Trophoblast cell (in vitro differentiated cells and primary cell): Measurements from ENCODE around the gene PTPRM.

Source experiments
- DNase-seq, 2 donors: peaks; one replicate each; pipeline ENCODE4 v3.0.0-alpha.2; 2016
- H2AFZ ChIP-seq: 2 replicates; pipeline ENCODE4 v1.6.1; 2013; ENCODE audit warnings: low read length, moderate library complexity, mild to moderate bottlenecking; ENCODE audit not compliant: insufficient read depth, poor library complexity
- H2AK5ac ChIP-seq: 2 replicates; pipeline ENCODE4 v1.6.1; 2013; ENCODE audit warnings: mild to moderate bottlenecking, low read length
- H2BK120ac ChIP-seq: 2 replicates; pipeline ENCODE4 v1.6.1; 2013; ENCODE audit warnings: low read length, mild to moderate bottlenecking, moderate library complexity; ENCODE audit not compliant: insufficient read depth, poor library complexity
- H2BK12ac ChIP-seq: 2 replicates; pipeline ENCODE4 v1.6.1; 2013; ENCODE audit warnings: mild to moderate bottlenecking, low read length, moderate library complexity
- H2BK5ac ChIP-seq: 2 replicates; pipeline ENCODE4 v1.6.1; 2013; ENCODE audit warnings: low read length, low read depth, moderate library complexity, mild to moderate bottlenecking; ENCODE audit not compliant: poor library complexity
- H3K14ac ChIP-seq: 2 replicates; pipeline ENCODE4 v1.6.1; 2013; ENCODE audit warnings: mild to moderate bottlenecking, low read length
- H3K18ac ChIP-seq: 2 replicates; pipeline ENCODE4 v1.6.1; 2013; ENCODE audit warnings: mild to moderate bottlenecking, low read length
- H3K23ac ChIP-seq: 2 replicates; pipeline ENCODE4 v1.6.1; 2013; ENCODE audit warnings: low read length
- H3K27ac ChIP-seq: 2 replicates; pipeline ENCODE4 v1.5.1; 2013; ENCODE audit warnings: low read depth, mild to moderate bottlenecking, inconsistent platforms, low read length, moderate library complexity
- H3K27me3 ChIP-seq: 2 replicates; pipeline ENCODE4 v1.6.1; 2013; ENCODE audit warnings: inconsistent platforms, mild to moderate bottlenecking, low read length, moderate library complexity; ENCODE audit not compliant: insufficient read depth
- H3K36me3 ChIP-seq, 2 experiments: 1 replicate in 1 of 2; 2 replicates in 1 of 2; pipeline ENCODE4 v1.6.1; 2013; ENCODE audit warnings: low read length in 2 of 2, mild to moderate bottlenecking in 2 of 2, moderate library complexity in 1 of 2; ENCODE audit not compliant: insufficient read depth in 2 of 2, control insufficient read depth in 1 of 2
- H3K4ac ChIP-seq: 2 replicates; pipeline ENCODE4 v1.6.1; 2013; ENCODE audit warnings: low read depth, mild to moderate bottlenecking, low read length, moderate library complexity
- H3K4me1 ChIP-seq, 2 experiments: 1 replicate in 1 of 2; 2 replicates in 1 of 2; pipeline ENCODE4 v1.6.1; 2013; ENCODE audit warnings: low read length in 2 of 2, mild to moderate bottlenecking in 2 of 2, moderate library complexity in 1 of 2; ENCODE audit not compliant: insufficient read depth in 2 of 2, control insufficient read depth in 1 of 2
- H3K4me2 ChIP-seq: 2 replicates; pipeline ENCODE4 v1.6.1; 2013; ENCODE audit warnings: inconsistent platforms, mild to moderate bottlenecking, low read length, moderate library complexity
- H3K4me3 ChIP-seq: 2 replicates; pipeline ENCODE4 v1.5.1; 2013; ENCODE audit warnings: mild to moderate bottlenecking, low read depth, low read length, inconsistent platforms
- H3K79me1 ChIP-seq: one replicate; pipeline ENCODE4 v1.6.1; 2013; ENCODE audit warnings: low read length
- H3K79me2 ChIP-seq: 2 replicates; pipeline ENCODE4 v1.6.1; 2013; ENCODE audit warnings: low read length, mild to moderate bottlenecking; ENCODE audit not compliant: control insufficient read depth, insufficient read depth, poor library complexity
- H3K9ac ChIP-seq: 2 replicates; pipeline ENCODE4 v1.6.1; 2013; ENCODE audit warnings: mild to moderate bottlenecking, low read length
- H3K9me3 ChIP-seq: 2 replicates; pipeline ENCODE4 v1.6.1; 2013; ENCODE audit warnings: low read depth, mild to moderate bottlenecking, control low read depth, inconsistent platforms, low read length; ENCODE audit not compliant: insufficient read depth
- H4K12ac ChIP-seq: 2 replicates; pipeline ENCODE4 v1.6.1; 2013; ENCODE audit warnings: low read depth, mild to moderate bottlenecking, low read length, moderate library complexity
- H4K8ac ChIP-seq: 2 replicates; pipeline ENCODE4 v1.6.1; 2013; ENCODE audit warnings: low read depth, mild to moderate bottlenecking, low read length, moderate library complexity
- H4K91ac ChIP-seq: one replicate; pipeline ENCODE4 v1.6.1; 2013; ENCODE audit warnings: low read depth, mild to moderate bottlenecking, low read length, moderate library complexity
- WGBS: extraction: QIAGEN DNeasy Blood & Tissue Kit; methylation state at CpG from one replicate; pipeline ENCODE4 v1.1.7; 2013; ENCODE audit warnings: missing lambda C conversion rate; ENCODE audit not compliant: insufficient read length, insufficient coverage; ENCODE audit errors: extremely low coverage; 5-methylcytosine and 5-hydroxymethylcytosine counted together

The PTPRM gene

GRCh38 chr18:8069708-8070107 is 502.6 kb downstream of the PTPRM start:
- H2AK5ac ChIP-seq, result no peak overlapping the region
- no peaks in the 10 kb centered on the region for H3K27me3 ChIP-seq
- no peak overlapping the region for H2BK5ac ChIP-seq
- no peak overlapping the region for H3K14ac ChIP-seq
- no peak overlapping the region for H3K9ac ChIP-seq
- peaks cover 1% of the 10 kb centered on the region for H3K79me2 ChIP-seq
- no peak overlapping the region for H3K27ac ChIP-seq
- no peak overlapping the region for H3K4ac ChIP-seq
- H3K36me3 ChIP-seq, result peaks cover 0 to 2% of the 10 kb centered on the region in 2 experiments
- H3K4me2 ChIP-seq, result no peak overlapping the region
- no peak overlapping the region for H2BK120ac ChIP-seq
- H3K9me3 ChIP-seq, result no peaks in the 10 kb centered on the region
- no peak for DNase-seq
- H4K12ac ChIP-seq, result no peak overlapping the region
- H4K91ac ChIP-seq, result no peak overlapping the region
- WGBS, result no CpG with 5 or more reads among the region's 8 CpGs
- H3K18ac ChIP-seq, result no peak overlapping the region
- no peak overlapping the region for H4K8ac ChIP-seq
- H3K23ac ChIP-seq, result no peak overlapping the region
- H3K79me1 ChIP-seq, result no peaks in the 10 kb centered on the region
- no peak overlapping the region for H3K4me3 ChIP-seq
- H3K4me1 ChIP-seq, result no peaks in the 10 kb centered on the region
- no peak overlapping the region for H2AFZ ChIP-seq
- no peak overlapping the region for H2BK12ac ChIP-seq

- peaks cover 1% of the 10 kb centered on the region for H3K79me2 ChIP-seq
- H3K9me3 ChIP-seq, result no peaks in the 10 kb centered on the region
- H3K4me3 ChIP-seq, result no peak overlapping the region
- no peak overlapping the region for H3K18ac ChIP-seq
- no peak overlapping the region for H4K91ac ChIP-seq
- no peak overlapping the region for H2BK5ac ChIP-seq
- H4K8ac ChIP-seq, result no peak overlapping the region
- H3K27me3 ChIP-seq, result no peaks in the 10 kb centered on the region
- no peak overlapping the region for H3K23ac ChIP-seq
- no peak overlapping the region for H3K14ac ChIP-seq
- no CpG with 5 or more reads among the region's 3 CpGs for WGBS
- H3K36me3 ChIP-seq, result peaks cover 0 to 2% of the 10 kb centered on the region in 2 experiments
- no peak overlapping the region for H3K4me2 ChIP-seq
- H3K4ac ChIP-seq, result no peak overlapping the region
- no peaks in the 10 kb centered on the region for H3K79me1 ChIP-seq
- no peaks in the 10 kb centered on the region for H3K4me1 ChIP-seq
- H2BK120ac ChIP-seq, result no peak overlapping the region
- H2BK12ac ChIP-seq, result no peak overlapping the region
- H2AFZ ChIP-seq, result no peak overlapping the region
- no peak overlapping the region for H3K27ac ChIP-seq
- H3K9ac ChIP-seq, result no peak overlapping the region
- H4K12ac ChIP-seq, result no peak overlapping the region
- DNase-seq, result no peak
- H2AK5ac ChIP-seq, result no peak overlapping the region
Measured at GRCh38 chr18:8073167-8073566, 506.1 kb downstream of the PTPRM start.

- Histone ChIP-seq H3K4ac (no peak overlapping the region), H3K27ac (no peak overlapping the region), H3K23ac (no peak overlapping the region), H3K18ac (no peak overlapping the region), H3K4me2 (no peak overlapping the region), H3K36me3 (no peaks in the 10 kb centered on the region), H3K14ac (no peak overlapping the region), H3K9me3 (no peaks in the 10 kb centered on the region), H3K4me1 (no peaks in the 10 kb centered on the region), H2AFZ (no peak overlapping the region), H3K79me1 (no peaks in the 10 kb centered on the region), H2BK5ac (no peak overlapping the region), H3K4me3 (no peak overlapping the region), H4K8ac (no peak overlapping the region), H2BK12ac (no peak overlapping the region), H4K12ac (no peak overlapping the region), H2BK120ac (no peak overlapping the region), H3K79me2 (no peaks in the 10 kb centered on the region), H3K9ac (no peak overlapping the region), H4K91ac (no peak overlapping the region), H3K27me3 (no peaks in the 10 kb centered on the region), H2AK5ac (no peak overlapping the region)
- no peak for DNase-seq
Measured at GRCh38 chr18:8080092-8080491, 513.0 kb downstream of the PTPRM start.

- H3K4ac ChIP-seq, result no peak overlapping the region
- H2AK5ac ChIP-seq, result no peak overlapping the region
- H3K79me2 ChIP-seq, result no peaks in the 10 kb centered on the region
- H4K91ac ChIP-seq, result no peak overlapping the region
- no peak overlapping the region for H3K23ac ChIP-seq
- H3K4me1 ChIP-seq, result no peaks in the 10 kb centered on the region
- no peak overlapping the region for H3K27ac ChIP-seq
- no peak overlapping the region for H3K18ac ChIP-seq
- H2BK5ac ChIP-seq, result no peak overlapping the region
- H3K4me3 ChIP-seq, result no peak overlapping the region
- H3K27me3 ChIP-seq, result no peaks in the 10 kb centered on the region
- no peak for DNase-seq
- H4K12ac ChIP-seq, result no peak overlapping the region
- H3K79me1 ChIP-seq, result no peaks in the 10 kb centered on the region
- no peak overlapping the region for H2BK120ac ChIP-seq
- H4K8ac ChIP-seq, result no peak overlapping the region
- H3K36me3 ChIP-seq, result peaks cover 0 to 1% of the 10 kb centered on the region in 2 experiments
- H3K9me3 ChIP-seq, result no peaks in the 10 kb centered on the region
- no peak overlapping the region for H2BK12ac ChIP-seq
- H3K14ac ChIP-seq, result no peak overlapping the region
- no peak overlapping the region for H3K9ac ChIP-seq
- H3K4me2 ChIP-seq, result no peak overlapping the region
- H2AFZ ChIP-seq, result no peak overlapping the region
- no CpG with 5 or more reads among the region's 1 CpG for WGBS
Measured at GRCh38 chr18:8081267-8081666, 514.2 kb downstream of the PTPRM start.
